ENCODE measurements around the gene SRRM1. TPM values are rescaled to one million over a fixed set of nuclear protein-coding genes. Genes with fewer than 3 reads are reported as not detected.
A peak's percentile ranks its signal among the peaks of the same experiment; 100 is the strongest.
"Not testable (repeated sequence)": the region's sequence is repeated elsewhere in the genome, so short reads cannot be mapped to it uniquely, and the experiment has no call there.

Gene SRRM1
- total RNA-seq, 6 donors from 2014 or later: 76.0 to 429 (median 100.0) TPM

DNA sequence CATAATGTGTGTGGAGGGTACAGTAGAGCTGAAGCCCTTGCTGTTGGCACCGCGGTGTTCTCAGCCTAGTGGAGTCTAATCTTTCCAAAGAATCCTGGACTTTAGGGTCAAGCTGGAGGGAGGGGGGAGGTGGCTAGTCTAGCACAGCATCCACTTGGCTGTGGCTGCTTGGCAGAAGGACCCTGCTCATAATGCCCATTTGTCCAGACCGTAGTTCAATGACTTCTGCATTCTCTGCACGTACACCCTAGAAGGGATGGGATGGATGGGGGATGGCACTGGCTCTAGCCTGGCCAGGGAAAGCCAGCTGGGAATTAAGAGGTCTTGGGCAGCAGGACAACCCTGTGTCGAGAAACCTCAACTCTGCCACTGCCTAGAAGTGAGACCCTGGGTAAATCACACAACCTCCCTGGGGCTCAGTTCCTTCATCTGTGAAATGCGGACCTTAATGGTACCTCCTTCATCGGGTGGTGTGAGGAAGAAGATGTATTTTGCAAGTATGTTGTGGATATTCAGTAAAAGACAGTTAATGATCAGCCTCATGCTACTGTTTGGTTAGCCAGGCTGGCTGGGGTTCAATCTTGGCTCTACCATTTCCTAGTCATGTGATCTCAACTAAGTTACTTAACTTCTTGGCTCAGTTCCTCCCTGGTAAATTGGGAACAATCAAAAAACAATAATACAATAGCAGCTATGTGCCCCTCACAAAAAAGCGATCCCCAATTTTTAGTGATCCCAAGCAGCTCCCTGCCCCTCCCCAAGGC is 75.0 kb downstream of the SRRM1 start:
- Histone ChIP-seq H3K4me1 (peaks cover 27 to 39% (median 34%) of the 10 kb centered on the region in 4 donors), H3K9me3 (no peaks in the 10 kb centered on the region), H3K4me3 (no peak overlapping the region), H3K27ac (peak overlapping the region; percentile 63 to 79 (median 73)), H3K27me3 (no peaks in the 10 kb centered on the region), H3K36me3 (no peaks in the 10 kb centered on the region)
- WGBS, 2 donors: 79 to 84% methylated on average over 6 to 8 of the region's 8 CpGs
- TF ChIP-seq, protein P1, sequence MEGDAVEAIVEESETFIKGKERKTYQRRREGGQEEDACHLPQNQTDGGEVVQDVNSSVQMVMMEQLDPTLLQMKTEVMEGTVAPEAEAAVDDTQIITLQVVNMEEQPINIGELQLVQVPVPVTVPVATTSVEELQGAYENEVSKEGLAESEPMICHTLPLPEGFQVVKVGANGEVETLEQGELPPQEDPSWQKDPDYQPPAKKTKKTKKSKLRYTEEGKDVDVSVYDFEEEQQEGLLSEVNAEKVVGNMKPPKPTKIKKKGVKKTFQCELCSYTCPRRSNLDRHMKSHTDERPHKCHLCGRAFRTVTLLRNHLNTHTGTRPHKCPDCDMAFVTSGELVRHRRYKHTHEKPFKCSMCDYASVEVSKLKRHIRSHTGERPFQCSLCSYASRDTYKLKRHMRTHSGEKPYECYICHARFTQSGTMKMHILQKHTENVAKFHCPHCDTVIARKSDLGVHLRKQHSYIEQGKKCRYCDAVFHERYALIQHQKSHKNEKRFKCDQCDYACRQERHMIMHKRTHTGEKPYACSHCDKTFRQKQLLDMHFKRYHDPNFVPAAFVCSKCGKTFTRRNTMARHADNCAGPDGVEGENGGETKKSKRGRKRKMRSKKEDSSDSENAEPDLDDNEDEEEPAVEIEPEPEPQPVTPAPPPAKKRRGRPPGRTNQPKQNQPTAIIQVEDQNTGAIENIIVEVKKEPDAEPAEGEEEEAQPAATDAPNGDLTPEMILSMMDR (IDR thresholded peaks at IDR 0.05): no peak
- no peak for TF ChIP-seq POLR2AphosphoS5 (IDR thresholded peaks at IDR 0.05)
- TF ChIP-seq EP300 (IDR thresholded peaks at IDR 0.05): no peak
- TF ChIP-seq POLR2A (IDR thresholded peaks at IDR 0.05): no peak
- ATAC-seq (ENCODE audit: low FRiP score in 2 of 2): no peak
- DNase-seq: no peak

DNA sequence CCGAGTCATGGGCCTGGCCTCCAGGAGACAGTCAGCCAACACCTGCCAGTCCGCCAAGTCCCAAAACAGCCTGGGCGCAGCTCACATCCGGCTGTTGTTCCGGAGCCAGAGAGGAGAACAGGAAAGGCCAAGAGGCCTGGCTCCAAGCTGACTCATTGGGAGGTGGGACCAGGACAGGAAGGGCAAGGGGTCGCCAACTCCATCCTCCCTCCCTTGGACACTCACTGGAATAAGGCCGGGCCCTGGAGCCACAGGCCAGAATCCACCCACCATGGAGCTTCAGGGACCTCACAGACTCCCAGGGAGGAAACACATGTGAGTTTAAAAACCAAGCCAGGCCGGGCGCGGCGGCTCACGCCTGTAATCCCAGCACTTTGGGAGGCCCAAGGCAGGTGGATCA is 77.0 kb downstream of the SRRM1 start:
- peaks cover 38 to 48% (median 45%) of the 10 kb centered on the region in 4 donors for H3K4me1 ChIP-seq
- H3K36me3 ChIP-seq: no peaks in the 10 kb centered on the region
- no peaks in the 10 kb centered on the region for H3K27me3 ChIP-seq
- no peak overlapping the region for H3K4me3 ChIP-seq
- peak overlapping the region; percentile 76 to 83 (median 78) for H3K27ac ChIP-seq
- TF ChIP-seq, protein P1 (IDR thresholded peaks at IDR 0.05): no peak
- peak; percentile 97 to 98 for TF ChIP-seq POLR2AphosphoS5 (IDR thresholded peaks at IDR 0.05)
- peak in 1 of 4 donors; percentile 15 for TF ChIP-seq POLR2A (IDR thresholded peaks at IDR 0.05)
- TF ChIP-seq EP300 (IDR thresholded peaks at IDR 0.05): peak in 2 of 4 donors; percentile 91
- 52 to 63% methylated on average over 7 to 12 of the region's 12 CpGs for WGBS, 2 donors
- H3K9me3 ChIP-seq: no peaks in the 10 kb centered on the region
- ATAC-seq (ENCODE audit: low FRiP score in 2 of 2) (peak; percentile 88 to 95), DNase-seq (peak; percentile 80 to 81)

- Histone ChIP-seq H3K36me3 (no peaks in the 10 kb centered on the region), H3K27me3 (no peaks in the 10 kb centered on the region), H3K9me3 (no peaks in the 10 kb centered on the region), H3K4me3 (no peak overlapping the region), H3K4me1 (peaks cover 50 to 61% (median 55%) of the 10 kb centered on the region in 4 donors), H3K27ac (peak overlapping the region; percentile 76 to 83 (median 78))
- 95% methylated on average over 11 to 30 of the region's 31 CpGs for WGBS, 2 donors
- no peak for TF ChIP-seq POLR2AphosphoS5 (IDR thresholded peaks at IDR 0.05)
- TF ChIP-seq, protein P1 (IDR thresholded peaks at IDR 0.05): no peak
- no peak for TF ChIP-seq POLR2A (IDR thresholded peaks at IDR 0.05)
- TF ChIP-seq EP300 (IDR thresholded peaks at IDR 0.05): no peak
- DNase-seq (peak in 1 of 2 donors; percentile 77), ATAC-seq (ENCODE audit: low FRiP score in 2 of 2) (no peak)
Observed at GRCh38 chr1:24721533-24721932, 78.4 kb downstream of the SRRM1 start.

DNA sequence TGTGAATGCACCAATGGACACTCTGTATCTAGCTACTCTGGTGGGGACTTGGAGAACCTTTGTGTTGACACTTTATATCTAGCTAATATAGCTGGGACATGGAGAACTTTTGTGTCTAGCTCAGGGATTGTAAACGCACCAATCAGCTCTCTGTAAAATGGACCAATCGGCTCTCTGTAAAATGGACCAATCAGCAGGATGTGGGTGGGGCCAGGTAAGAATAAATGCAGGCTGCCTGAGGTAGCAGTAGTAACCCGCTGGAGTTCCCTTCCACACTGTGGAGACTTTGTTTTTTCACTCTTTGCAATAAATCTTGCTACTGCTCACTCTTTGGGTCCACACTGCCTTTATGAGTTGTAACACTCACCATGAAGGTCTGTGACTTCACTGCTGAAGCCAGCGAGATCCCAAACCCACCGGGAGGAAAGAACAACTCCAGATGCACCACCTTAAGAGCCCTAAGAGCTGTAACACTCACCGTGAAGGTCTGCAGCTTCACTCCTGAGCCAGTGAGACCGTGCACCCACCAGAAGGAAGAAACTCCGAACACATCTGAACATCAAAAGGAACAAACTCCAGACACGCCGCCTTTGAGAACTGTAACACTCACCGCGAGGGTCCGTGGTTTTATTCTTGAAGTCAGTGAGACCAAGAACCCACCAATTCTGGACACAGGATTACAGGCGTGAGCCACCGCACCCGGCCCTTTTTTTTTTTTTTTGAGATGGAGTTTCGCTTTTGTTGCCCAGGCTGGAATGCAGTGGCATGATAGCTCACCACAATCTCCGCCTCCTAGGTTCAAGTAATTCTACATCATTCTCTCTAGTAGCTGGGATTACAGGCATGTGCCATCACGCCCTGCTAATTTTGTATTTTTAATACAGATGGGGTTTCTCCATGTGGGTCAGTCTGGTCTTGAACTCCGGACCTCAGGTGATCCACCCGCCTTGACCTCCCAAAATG is 79.3 kb downstream of the SRRM1 start:
- Histone ChIP-seq H3K4me1 (peaks cover 58 to 69% (median 63%) of the 10 kb centered on the region in 4 donors), H3K27ac (peak overlapping the region in 2 of 4 donors; percentile 38 to 79), H3K4me3 (peak overlapping the region in 1 of 4 donors; percentile 9)
- H3K36me3 ChIP-seq; DNase-seq; ATAC-seq (ENCODE audit: low FRiP score in 2 of 2); H3K9me3 ChIP-seq; H3K27me3 ChIP-seq: not testable (repeated sequence)
- WGBS, 2 donors: 76 to 92% methylated on average over 21 of the region's 21 CpGs

Small RNA genes within 50 kb of the gene (small RNA-seq; reads per million reads assigned to genes)
- 0 reads per million in 4 donors for gene RF00019

Other genes starting within 250 kb of the SRRM1 start
- 10 to 100 TPM in 2 of 6 donors, 1 to 10 TPM in 4; 5.5 to 20.1 (median 8.2) TPM for gene STPG1, start 229.5 kb upstream of the SRRM1 start, total RNA-seq
- gene NIPAL3, start 227.5 kb upstream of the SRRM1 start, total RNA-seq: 10 to 100 TPM; 28.2 to 71.0 (median 46.6) TPM
- gene RCAN3, start 140.5 kb upstream of the SRRM1 start, total RNA-seq: 10 to 100 TPM; 13.6 to 35.5 (median 18.6) TPM
- gene NCMAP, start 87.2 kb upstream of the SRRM1 start, total RNA-seq: 10 to 100 TPM in 1 of 6 donors, 1 to 10 TPM in 5; 3.3 to 12.8 (median 7.3) TPM
- gene CLIC4, start 102.1 kb downstream of the SRRM1 start, total RNA-seq: 100 to 1,000 TPM in 4 of 6 donors, 10 to 100 TPM in 2; 44.0 to 234 (median 147) TPM

Data from upper lobe of left lung (tissue), 6 donors.